GM18505 (cell line): ENCODE results near the gene CDK17.
"Not testable (repeated sequence)": the region's sequence is repeated elsewhere in the genome, so short reads cannot be mapped to it uniquely, and the experiment has no call there.

ENCODE experiments used
- ATAC-seq: cut with Tn5 transposase; IDR thresholded peaks from one replicate; pipeline ENCODE4 v1.9.1; 2021; ENCODE audit not compliant: unreplicated experiment
- POLR2A ChIP-seq: IDR thresholded peaks from 4 replicates; pipeline ENCODE4 v1.6.1; 2011; ENCODE audit warnings: borderline replicate concordance; ENCODE audit not compliant: insufficient read depth, insufficient read length; ENCODE audit errors: extremely low read depth

The CDK17 gene

GRCh38 chr12:96368233-96368632 lies 32.0 kb downstream of the CDK17 start:
- no peak for ATAC-seq
- no peak for TF ChIP-seq POLR2A

GRCh38 chr12:96366381-96366654 lies 33.9 kb downstream of the CDK17 start:
- ATAC-seq: no peak
- TF ChIP-seq POLR2A: no peak

GRCh38 chr12:96365604-96366380 lies 34.4 kb downstream of the CDK17 start:
- no peak for ATAC-seq
- no peak for TF ChIP-seq POLR2A

GRCh38 chr12:96364092-96364700 lies 36.0 kb downstream of the CDK17 start:
- ATAC-seq: no peak
- TF ChIP-seq POLR2A: no peak

GRCh38 chr12:96361074-96361473 lies 39.2 kb downstream of the CDK17 start:
- no peak for TF ChIP-seq POLR2A
- ATAC-seq: no peak

GRCh38 chr12:96360550-96360949 lies 39.7 kb downstream of the CDK17 start:
- ATAC-seq: no peak
- no peak for TF ChIP-seq POLR2A

GRCh38 chr12:96359328-96359727 lies 40.9 kb downstream of the CDK17 start:
- no peak for TF ChIP-seq POLR2A
- ATAC-seq: no peak

- ATAC-seq: no peak
- TF ChIP-seq POLR2A: no peak
Measured at GRCh38 chr12:96356831-96357230, 43.4 kb downstream of the CDK17 start.

- TF ChIP-seq POLR2A: no peak
- no peak for ATAC-seq
Measured at GRCh38 chr12:96354844-96355534, 45.2 kb downstream of the CDK17 start.

GRCh38 chr12:96354326-96354725 lies 45.9 kb downstream of the CDK17 start:
- no peak for ATAC-seq
- TF ChIP-seq POLR2A: no peak

- ATAC-seq: no peak
Measured at GRCh38 chr12:96352161-96352835, 47.9 kb downstream of the CDK17 start.

GRCh38 chr12:96350982-96351381 lies 49.3 kb downstream of the CDK17 start:
- TF ChIP-seq POLR2A: no peak

More at GRCh38 chr12:96352161-96352835, 47.9 kb downstream of the CDK17 start:
- no peak for TF ChIP-seq POLR2A

GRCh38 chr12:96347130-96347699 lies 53.0 kb downstream of the CDK17 start:
- no peak for ATAC-seq

More at GRCh38 chr12:96350982-96351381, 49.3 kb downstream of the CDK17 start:
- ATAC-seq: no peak

GRCh38 chr12:96346716-96347115 lies 53.5 kb downstream of the CDK17 start:
- ATAC-seq: not testable (repeated sequence)

More at GRCh38 chr12:96347130-96347699, 53.0 kb downstream of the CDK17 start:
- no peak for TF ChIP-seq POLR2A
